ENCODE measurements around the gene PRUNE2.

DNA sequence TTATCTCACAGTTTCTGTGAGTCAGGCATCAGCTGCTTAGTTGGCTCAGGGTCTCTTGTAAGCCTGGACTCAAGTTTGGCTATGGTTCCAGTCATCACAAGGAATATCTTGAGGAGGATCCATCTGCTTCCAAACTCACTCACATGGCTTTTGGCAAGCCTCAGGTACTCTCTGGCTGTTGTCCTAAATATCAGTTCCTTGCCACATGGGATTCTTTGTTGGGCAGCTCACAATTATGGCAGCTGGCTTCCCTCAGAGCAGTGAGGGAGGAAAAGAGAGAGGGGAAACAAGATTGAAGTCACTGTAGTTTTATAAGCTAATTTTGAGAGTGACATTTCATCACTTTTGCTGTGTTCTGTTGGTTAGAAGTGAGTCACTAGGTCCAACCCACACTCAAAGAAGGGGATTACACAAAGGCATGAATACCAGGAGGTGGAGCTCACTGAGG lies 302.4 kb downstream of the PRUNE2 start:
- TF ChIP-seq CTCF (IDR thresholded peaks at IDR 0.05) (no peak), POLR2A (IDR thresholded peaks at IDR 0.05) (no peak)
